Naive B cell (primary cell): ENCODE data around the gene TLDC2. TPM values are rescaled to one million over a fixed set of nuclear protein-coding genes. Genes with fewer than 3 reads are reported as not detected.
"Not testable (repeated sequence)": the region's sequence is repeated elsewhere in the genome, so short reads cannot be mapped to it uniquely, and the experiment has no call there.

Experiments
- ATAC-seq, 2 donors: fragments of 150-1000 bp; cut with Tn5 transposase; 2 replicates each; pipeline ENCODE4 v1.10.0; 2021; ENCODE audit warnings: low read depth in 2 of 2, mild to moderate bottlenecking in 2 of 2, moderate library complexity in 2 of 2
- DNase-seq: peaks from one replicate; pipeline ENCODE4 v3.0.0; 2022
- H3K27ac Mint-ChIP-seq, 6 donors: one replicate each; pipeline ENCODE4 v1.8.0; 2020 to 2022; ENCODE audit warnings: mild to moderate bottlenecking in 6 of 6, mixed read lengths in 6 of 6, moderate library complexity in 5 of 6, inconsistent platforms in 2 of 6
- H3K27me3 Mint-ChIP-seq, 3 donors: one replicate each; pipeline ENCODE4 v1.8.0; 2021 to 2022; ENCODE audit warnings: mixed read lengths in 3 of 3, mild to moderate bottlenecking in 1 of 3
- H3K36me3 Mint-ChIP-seq, 2 donors: one replicate each; pipeline ENCODE4 v1.8.0; 2020 to 2022; ENCODE audit warnings: mixed read lengths in 2 of 2, inconsistent platforms in 1 of 2, mild to moderate bottlenecking in 1 of 2
- H3K4me1 Mint-ChIP-seq, 3 donors: one replicate each; pipeline ENCODE4 v1.8.0; 2020 to 2022; ENCODE audit warnings: mixed read lengths in 3 of 3, inconsistent platforms in 1 of 3, mild to moderate bottlenecking in 1 of 3, moderate library complexity in 1 of 3
- H3K4me3 Mint-ChIP-seq, 8 donors: one replicate each; pipeline ENCODE4 v1.8.0; 2020 to 2022; ENCODE audit warnings: mild to moderate bottlenecking in 8 of 8, mixed read lengths in 8 of 8, moderate library complexity in 8 of 8, inconsistent platforms in 2 of 8
- H3K9me3 Mint-ChIP-seq, 7 donors: one replicate each; pipeline ENCODE4 v1.8.0; 2020 to 2022; ENCODE audit warnings: mixed read lengths in 7 of 7, mild to moderate bottlenecking in 5 of 7, inconsistent platforms in 2 of 7, moderate library complexity in 1 of 7
- polyA plus RNA-seq, 6 donors: library from polyadenylated mRNA; unstranded; fragments of 300-500 nt; fragmentation: Illumina TruSeq; gene quantifications; one replicate each; pipeline ENCODE4 v1.2.3, GENCODE V29; 2021; ENCODE audit warnings: low read depth in 6 of 6

Gene TLDC2
- polyA plus RNA-seq, 6 donors from 2014 or later = 0.27 TPM; not detected in 5

DNA sequence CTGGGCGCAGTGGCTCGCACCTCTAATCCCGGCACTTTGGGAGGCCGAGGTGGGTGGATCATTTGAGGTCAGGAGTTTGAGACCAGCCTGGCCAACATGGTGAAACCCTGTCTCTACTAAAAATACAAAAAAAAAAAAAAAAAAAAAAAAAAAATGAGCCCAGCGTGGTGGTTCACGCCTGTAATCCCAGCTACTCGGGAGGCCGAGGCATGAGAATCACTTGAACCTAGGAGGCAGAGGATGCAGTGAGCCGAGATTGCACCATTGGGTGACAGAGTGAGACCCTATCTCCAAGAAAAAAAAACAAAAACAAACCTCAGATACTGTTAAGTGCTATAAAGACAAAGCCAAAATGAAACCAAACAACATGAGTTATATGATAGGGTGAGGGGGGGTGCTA is 34.9 kb upstream of the TLDC2 start:
- peaks cover 43 to 82% (median 78%) of the 10 kb centered on the region in 3 donors for H3K4me1 Mint-ChIP-seq
- H3K9me3 Mint-ChIP-seq, H3K36me3 Mint-ChIP-seq, H3K27me3 Mint-ChIP-seq, DNase-seq, ATAC-seq: not testable (repeated sequence)
- H3K4me3 Mint-ChIP-seq = peak overlapping the region in 5 of 8 donors; percentile 4 to 87 (median 44)
- peak overlapping the region; percentile 94 to 99 (median 98) for H3K27ac Mint-ChIP-seq

- DNase-seq (no peak), ATAC-seq (no peak)
- H3K9me3 Mint-ChIP-seq = no peaks in the 10 kb centered on the region
- no peaks in the 10 kb centered on the region for H3K27me3 Mint-ChIP-seq
- no peaks in the 10 kb centered on the region for H3K36me3 Mint-ChIP-seq
- H3K4me3 Mint-ChIP-seq = peak overlapping the region; percentile 66 to 91 (median 76)
- H3K4me1 Mint-ChIP-seq = peaks cover 44 to 87% (median 79%) of the 10 kb centered on the region in 3 donors
- peak overlapping the region; percentile 94 to 99 (median 96) for H3K27ac Mint-ChIP-seq
Observed at GRCh38 chr20:36845288-36845971, 30.5 kb upstream of the TLDC2 start.

- Mint-ChIP-seq H3K9me3 (peaks cover 0 to 3% (median 0%) of the 10 kb centered on the region in 7 donors), H3K36me3 (no peaks in the 10 kb centered on the region), H3K27ac (peak overlapping the region; percentile 94 to 99 (median 96)), H3K4me3 (peak overlapping the region in 6 of 8 donors; percentile 15 to 91 (median 33)), H3K27me3 (no peaks in the 10 kb centered on the region), H3K4me1 (peaks cover 44 to 88% (median 79%) of the 10 kb centered on the region in 3 donors)
- no peak for DNase-seq
- ATAC-seq = no peak
Observed at GRCh38 chr20:36847009-36847709, 28.8 kb upstream of the TLDC2 start.

- Mint-ChIP-seq H3K9me3 (peaks cover 0 to 3% (median 0%) of the 10 kb centered on the region in 7 donors), H3K27me3 (no peaks in the 10 kb centered on the region), H3K4me1 (peaks cover 39 to 83% (median 74%) of the 10 kb centered on the region in 3 donors), H3K36me3 (no peaks in the 10 kb centered on the region), H3K27ac (peak overlapping the region in 5 of 6 donors; percentile 65 to 99 (median 94)), H3K4me3 (no peak overlapping the region)
- no peak for ATAC-seq
- DNase-seq = no peak
Observed at GRCh38 chr20:36847710-36848040, 28.3 kb upstream of the TLDC2 start.

DNA sequence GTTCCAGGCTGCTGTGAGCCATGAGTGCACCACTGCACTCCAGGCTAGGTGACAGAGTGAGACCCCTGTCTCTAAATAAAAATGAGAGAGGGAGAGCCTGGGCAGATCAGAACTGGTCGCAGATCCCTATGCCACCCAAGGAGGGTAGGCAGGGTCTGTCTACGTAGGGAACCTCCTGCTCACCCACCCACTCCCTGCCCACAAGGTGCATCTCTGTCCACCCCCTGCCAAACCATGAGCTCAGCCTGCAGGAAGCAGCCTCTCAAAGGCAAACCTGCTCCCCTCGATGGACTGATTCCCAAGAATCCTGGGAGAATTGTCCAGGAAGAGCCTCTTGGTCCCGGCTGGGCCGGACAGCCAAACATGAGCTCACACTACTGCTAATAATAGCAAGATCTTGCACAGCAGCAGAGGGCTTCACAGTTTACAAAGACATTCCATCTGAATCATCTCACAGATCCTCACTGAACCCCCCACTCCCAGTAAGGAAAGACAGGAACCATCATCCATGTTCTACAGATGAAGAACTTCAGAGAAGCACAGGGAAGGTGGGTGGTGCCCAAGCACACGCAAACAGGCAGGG is 27.8 kb upstream of the TLDC2 start:
- DNase-seq (no peak), ATAC-seq (no peak)
- H3K27me3 Mint-ChIP-seq = no peaks in the 10 kb centered on the region
- H3K27ac Mint-ChIP-seq = peak overlapping the region in 5 of 6 donors; percentile 32 to 94 (median 65)
- peaks cover 0 to 3% (median 0%) of the 10 kb centered on the region in 7 donors for H3K9me3 Mint-ChIP-seq
- peak overlapping the region in 2 of 8 donors; percentile 25 to 37 for H3K4me3 Mint-ChIP-seq
- no peaks in the 10 kb centered on the region for H3K36me3 Mint-ChIP-seq
- H3K4me1 Mint-ChIP-seq = peaks cover 37 to 80% (median 69%) of the 10 kb centered on the region in 3 donors

- peaks cover 0 to 3% (median 0%) of the 10 kb centered on the region in 7 donors for H3K9me3 Mint-ChIP-seq
- DNase-seq (no peak), ATAC-seq (no peak)
- no peaks in the 10 kb centered on the region for H3K27me3 Mint-ChIP-seq
- no peaks in the 10 kb centered on the region for H3K36me3 Mint-ChIP-seq
- peak overlapping the region in 4 of 6 donors; percentile 43 to 94 (median 64) for H3K27ac Mint-ChIP-seq
- H3K4me3 Mint-ChIP-seq = peak overlapping the region in 2 of 8 donors; percentile 37 to 39
- H3K4me1 Mint-ChIP-seq = peaks cover 32 to 75% (median 64%) of the 10 kb centered on the region in 3 donors
Observed at GRCh38 chr20:36848677-36849076, 27.3 kb upstream of the TLDC2 start.

- peak overlapping the region in 3 of 8 donors; percentile 21 to 52 (median 40) for H3K4me3 Mint-ChIP-seq
- ATAC-seq = no peak
- H3K9me3 Mint-ChIP-seq = peaks cover 0 to 3% (median 0%) of the 10 kb centered on the region in 7 donors
- H3K27me3 Mint-ChIP-seq = no peaks in the 10 kb centered on the region
- peak overlapping the region in 4 of 6 donors; percentile 28 to 83 (median 78) for H3K27ac Mint-ChIP-seq
- peaks cover 36 to 75% (median 66%) of the 10 kb centered on the region in 3 donors for H3K4me1 Mint-ChIP-seq
- no peaks in the 10 kb centered on the region for H3K36me3 Mint-ChIP-seq
- DNase-seq = no peak
Observed at GRCh38 chr20:36849333-36850065, 26.4 kb upstream of the TLDC2 start.

GRCh38 chr20:36850759-36851158 is 25.2 kb upstream of the TLDC2 start:
- no peaks in the 10 kb centered on the region for H3K27me3 Mint-ChIP-seq
- no peak overlapping the region for H3K4me3 Mint-ChIP-seq
- no peaks in the 10 kb centered on the region for H3K36me3 Mint-ChIP-seq
- H3K9me3 Mint-ChIP-seq = peaks cover 0 to 3% (median 0%) of the 10 kb centered on the region in 7 donors
- peak overlapping the region in 3 of 6 donors; percentile 38 to 88 (median 58) for H3K27ac Mint-ChIP-seq
- DNase-seq (no peak), ATAC-seq (peak in 1 of 2 donors; percentile 18)
- H3K4me1 Mint-ChIP-seq = peaks cover 38 to 70% (median 65%) of the 10 kb centered on the region in 3 donors

DNA sequence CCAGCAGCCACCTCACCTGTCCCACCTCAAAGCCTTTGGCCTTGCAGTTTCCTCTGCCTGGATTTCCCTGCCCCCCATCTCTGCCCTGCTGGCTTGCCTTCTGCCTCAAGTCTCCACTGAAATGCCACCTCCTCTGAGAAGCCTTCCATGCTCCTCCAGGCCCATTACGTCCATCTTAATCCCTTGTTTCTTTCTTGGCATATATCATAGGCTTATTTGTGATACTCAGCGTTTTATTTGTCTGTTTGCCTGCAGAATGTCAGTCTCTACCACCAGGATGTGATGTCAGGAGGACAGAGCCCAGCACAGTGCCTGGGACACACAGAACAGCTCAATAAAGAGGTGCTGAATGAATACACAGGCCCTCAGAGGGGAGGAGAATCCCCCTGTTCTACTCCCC is 24.4 kb upstream of the TLDC2 start:
- Mint-ChIP-seq H3K9me3 (peaks cover 0 to 3% (median 0%) of the 10 kb centered on the region in 7 donors), H3K4me1 (peaks cover 39 to 70% (median 65%) of the 10 kb centered on the region in 3 donors), H3K27ac (peak overlapping the region in 5 of 6 donors; percentile 58 to 90 (median 88)), H3K4me3 (peak overlapping the region in 1 of 8 donors; percentile 80), H3K36me3 (no peaks in the 10 kb centered on the region), H3K27me3 (no peaks in the 10 kb centered on the region)
- ATAC-seq = no peak
- no peak for DNase-seq

GRCh38 chr20:36852187-36852586 is 23.8 kb upstream of the TLDC2 start:
- Mint-ChIP-seq H3K4me3 (no peak overlapping the region), H3K36me3 (no peaks in the 10 kb centered on the region)

GRCh38 chr20:36854348-36855240 is 21.3 kb upstream of the TLDC2 start:
- Mint-ChIP-seq H3K27me3 (no peaks in the 10 kb centered on the region), H3K9me3 (peaks cover 0 to 3% (median 0%) of the 10 kb centered on the region in 7 donors), H3K36me3 (no peaks in the 10 kb centered on the region), H3K4me3 (no peak overlapping the region), H3K27ac (peak overlapping the region in 3 of 6 donors; percentile 39 to 89 (median 72)), H3K4me1 (peaks cover 50 to 74% (median 70%) of the 10 kb centered on the region in 3 donors)
- ATAC-seq (no peak), DNase-seq (no peak)

More at GRCh38 chr20:36852187-36852586, 23.8 kb upstream of the TLDC2 start:
- H3K27me3 Mint-ChIP-seq = no peaks in the 10 kb centered on the region
- DNase-seq = no peak
- peaks cover 0 to 3% (median 0%) of the 10 kb centered on the region in 7 donors for H3K9me3 Mint-ChIP-seq
- peak overlapping the region in 3 of 6 donors; percentile 38 to 72 (median 58) for H3K27ac Mint-ChIP-seq
- ATAC-seq = no peak
- peaks cover 41 to 70% (median 66%) of the 10 kb centered on the region in 3 donors for H3K4me1 Mint-ChIP-seq

DNA sequence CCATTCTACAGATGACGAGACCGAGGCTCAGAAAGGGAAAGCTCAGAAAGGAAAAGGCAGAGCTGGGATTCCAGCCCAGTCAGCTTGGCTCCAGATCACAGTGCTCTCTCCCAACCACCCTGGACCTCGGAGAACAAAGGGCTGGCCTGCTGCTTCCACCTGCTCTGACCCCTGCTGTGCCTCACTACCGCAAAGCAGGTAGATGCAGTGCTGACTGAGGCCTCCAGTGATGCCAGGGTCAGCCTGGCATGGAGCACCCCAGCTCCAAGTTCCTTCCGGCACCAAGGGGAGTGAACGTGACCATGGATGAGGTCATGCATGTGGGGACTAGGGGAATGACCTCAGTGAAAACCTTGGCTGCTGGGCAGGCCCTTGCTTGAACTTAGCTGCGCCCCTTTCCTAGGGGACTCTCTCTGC is 20.7 kb upstream of the TLDC2 start:
- peak overlapping the region in 3 of 6 donors; percentile 34 to 86 (median 76) for H3K27ac Mint-ChIP-seq
- no peaks in the 10 kb centered on the region for H3K36me3 Mint-ChIP-seq
- peaks cover 0 to 3% (median 0%) of the 10 kb centered on the region in 7 donors for H3K9me3 Mint-ChIP-seq
- ATAC-seq = no peak
- no peak for DNase-seq
- H3K4me3 Mint-ChIP-seq = no peak overlapping the region
- peaks cover 57 to 75% (median 71%) of the 10 kb centered on the region in 3 donors for H3K4me1 Mint-ChIP-seq
- no peaks in the 10 kb centered on the region for H3K27me3 Mint-ChIP-seq
